ENCODE data around the gene BTBD19. TPM values are rescaled to one million over a fixed set of nuclear protein-coding genes. Genes with fewer than 3 reads are reported as not detected.
"Not testable (repeated sequence)": the region's sequence is repeated elsewhere in the genome, so short reads cannot be mapped to it uniquely, and the experiment has no call there.

BTBD19 gene, protein sequence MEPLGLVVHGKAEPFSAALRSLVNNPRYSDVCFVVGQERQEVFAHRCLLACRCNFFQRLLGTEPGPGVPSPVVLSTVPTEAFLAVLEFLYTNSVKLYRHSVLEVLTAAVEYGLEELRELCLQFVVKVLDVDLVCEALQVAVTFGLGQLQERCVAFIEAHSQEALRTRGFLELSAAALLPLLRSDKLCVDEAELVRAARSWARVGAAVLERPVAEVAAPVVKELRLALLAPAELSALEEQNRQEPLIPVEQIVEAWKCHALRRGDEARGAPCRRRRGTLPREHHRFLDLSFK
- 39.1 and 51.2 TPM in 2 replicates for total RNA-seq
- long read RNA-seq, partial matches to known transcripts = 2 of 5 reads
- long read RNA-seq, other reads (novel, unspliced or antisense) = 3 of 5 reads

DNA sequence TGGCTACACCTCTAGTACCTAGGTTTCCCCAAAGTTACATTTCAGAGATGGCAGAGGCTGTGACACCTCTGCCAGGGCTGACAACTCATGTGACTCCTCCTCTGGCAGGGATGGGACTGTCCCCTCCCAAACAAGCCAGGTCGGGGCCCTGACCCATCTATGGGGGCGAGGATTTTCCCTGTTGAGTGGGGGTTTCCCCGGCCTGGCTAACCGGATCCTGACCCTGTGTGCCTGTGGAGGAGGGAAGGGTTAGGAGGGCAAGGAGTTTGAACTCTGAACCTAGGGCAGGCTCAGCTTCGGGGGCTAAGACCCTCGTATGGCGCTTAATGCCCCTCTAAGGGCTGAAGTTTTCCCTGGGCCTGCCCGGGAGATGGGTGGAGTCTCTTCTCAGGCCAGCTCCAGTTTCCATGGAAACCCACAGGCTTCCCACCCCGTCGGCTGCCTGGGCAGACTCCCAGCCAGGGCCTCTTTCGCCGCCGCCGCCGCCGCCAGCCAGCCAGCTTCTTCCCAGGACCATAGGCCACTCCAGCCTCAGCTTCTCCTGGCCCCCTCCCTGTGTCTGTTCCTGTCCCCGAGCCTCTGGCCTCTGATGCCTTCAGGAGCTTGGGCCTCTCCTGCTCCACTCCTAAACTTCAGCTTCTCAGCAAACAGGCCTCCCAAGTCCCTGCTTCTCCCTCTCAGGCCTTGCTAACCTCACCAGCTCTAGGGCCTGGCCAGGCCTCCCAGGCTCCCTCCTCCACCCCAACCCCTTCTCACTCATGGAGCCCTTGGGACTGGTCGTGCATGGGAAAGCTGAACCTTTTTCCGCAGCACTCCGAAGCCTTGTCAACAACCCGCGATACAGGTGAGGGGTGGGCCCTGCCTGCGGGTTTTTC, at the start of gene BTBD19:
Gene BTBD19 (plus strand): TSS at position 461 of the 875 bp plus-strand sequence. CDS start 298 bp downstream, at position 759.
- Mint-ChIP-seq H3K9me3 (ENCODE audit: unreplicated experiment) (no peaks in the 10 kb centered on the region), H3K4me1 (ENCODE audit: unreplicated experiment) (peaks cover 70% of the 10 kb centered on the region), H3K4me3 (ENCODE audit: unreplicated experiment) (peak within 1 kb of the TSS; percentile 71), H3K36me3 (ENCODE audit: unreplicated experiment) (peaks cover 10% of the 10 kb centered on the region), H3K27me3 (ENCODE audit: unreplicated experiment) (no peaks in the 10 kb centered on the region), H3K27ac (ENCODE audit: unreplicated experiment) (peak within 1 kb of the TSS; percentile 100)
- TF ChIP-seq, protein P1, sequence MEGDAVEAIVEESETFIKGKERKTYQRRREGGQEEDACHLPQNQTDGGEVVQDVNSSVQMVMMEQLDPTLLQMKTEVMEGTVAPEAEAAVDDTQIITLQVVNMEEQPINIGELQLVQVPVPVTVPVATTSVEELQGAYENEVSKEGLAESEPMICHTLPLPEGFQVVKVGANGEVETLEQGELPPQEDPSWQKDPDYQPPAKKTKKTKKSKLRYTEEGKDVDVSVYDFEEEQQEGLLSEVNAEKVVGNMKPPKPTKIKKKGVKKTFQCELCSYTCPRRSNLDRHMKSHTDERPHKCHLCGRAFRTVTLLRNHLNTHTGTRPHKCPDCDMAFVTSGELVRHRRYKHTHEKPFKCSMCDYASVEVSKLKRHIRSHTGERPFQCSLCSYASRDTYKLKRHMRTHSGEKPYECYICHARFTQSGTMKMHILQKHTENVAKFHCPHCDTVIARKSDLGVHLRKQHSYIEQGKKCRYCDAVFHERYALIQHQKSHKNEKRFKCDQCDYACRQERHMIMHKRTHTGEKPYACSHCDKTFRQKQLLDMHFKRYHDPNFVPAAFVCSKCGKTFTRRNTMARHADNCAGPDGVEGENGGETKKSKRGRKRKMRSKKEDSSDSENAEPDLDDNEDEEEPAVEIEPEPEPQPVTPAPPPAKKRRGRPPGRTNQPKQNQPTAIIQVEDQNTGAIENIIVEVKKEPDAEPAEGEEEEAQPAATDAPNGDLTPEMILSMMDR (IDR thresholded peaks at IDR 0.05) = no peak
- peak; percentile 97 for DNase-seq (ENCODE audit: extremely low spot score, unreplicated experiment)

DNA sequence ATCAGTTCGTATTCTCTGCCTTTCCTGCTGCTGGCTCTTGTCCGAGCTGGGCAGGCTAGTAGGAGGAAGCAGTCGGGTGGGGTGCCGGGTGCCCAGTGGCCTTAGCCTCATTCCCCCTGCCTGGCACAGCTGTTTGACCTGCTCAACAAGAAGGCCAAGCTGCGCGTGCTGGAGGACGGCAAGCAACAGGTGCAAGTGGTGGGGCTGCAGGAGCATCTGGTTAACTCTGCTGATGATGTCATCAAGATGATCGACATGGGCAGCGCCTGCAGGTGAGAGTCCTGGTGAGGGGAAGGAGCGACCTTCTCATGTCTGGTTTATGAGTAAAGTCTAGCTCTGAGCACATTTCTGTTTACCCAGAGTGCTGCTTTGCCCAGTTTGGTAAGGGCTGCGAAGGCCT, 49.2 kb upstream of the BTBD19 start:
- Mint-ChIP-seq H3K36me3 (ENCODE audit: unreplicated experiment) (no peaks in the 10 kb centered on the region), H3K27ac (ENCODE audit: unreplicated experiment) (no peak overlapping the region), H3K27me3 (ENCODE audit: unreplicated experiment) (no peaks in the 10 kb centered on the region), H3K9me3 (ENCODE audit: unreplicated experiment) (no peaks in the 10 kb centered on the region), H3K4me1 (ENCODE audit: unreplicated experiment) (no peaks in the 10 kb centered on the region), H3K4me3 (ENCODE audit: unreplicated experiment) (no peak overlapping the region)
- TF ChIP-seq, protein P1 (IDR thresholded peaks at IDR 0.05) = no peak
- DNase-seq (ENCODE audit: extremely low spot score, unreplicated experiment) = no peak

DNA sequence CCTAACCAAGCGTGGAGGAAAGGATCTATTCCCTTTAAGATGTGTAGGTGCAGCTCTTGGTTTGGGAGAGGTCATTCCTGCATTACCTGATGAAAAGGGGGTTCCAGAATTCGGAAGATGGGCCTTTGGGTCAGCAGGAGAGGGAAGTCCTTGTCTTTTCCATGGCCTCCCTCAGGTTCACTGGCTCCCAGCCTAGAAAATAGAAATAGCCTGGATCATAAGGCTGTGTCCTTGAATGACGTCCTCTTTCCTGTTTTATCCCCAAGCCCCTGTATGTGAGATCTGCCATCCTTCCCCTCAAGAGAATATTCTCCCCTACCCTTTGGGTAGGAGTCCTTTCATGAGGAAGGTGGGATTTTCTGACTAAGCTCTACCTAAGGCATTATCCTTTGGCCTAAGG, 47.4 kb upstream of the BTBD19 start:
- TF ChIP-seq, protein P1 (IDR thresholded peaks at IDR 0.05) = no peak
- Mint-ChIP-seq H3K27me3 (ENCODE audit: unreplicated experiment) (no peaks in the 10 kb centered on the region), H3K9me3 (ENCODE audit: unreplicated experiment) (no peaks in the 10 kb centered on the region), H3K27ac (ENCODE audit: unreplicated experiment) (no peak overlapping the region), H3K4me3 (ENCODE audit: unreplicated experiment) (no peak overlapping the region), H3K4me1 (ENCODE audit: unreplicated experiment) (no peaks in the 10 kb centered on the region), H3K36me3 (ENCODE audit: unreplicated experiment) (no peaks in the 10 kb centered on the region)
- DNase-seq (ENCODE audit: extremely low spot score, unreplicated experiment) = no peak

DNA sequence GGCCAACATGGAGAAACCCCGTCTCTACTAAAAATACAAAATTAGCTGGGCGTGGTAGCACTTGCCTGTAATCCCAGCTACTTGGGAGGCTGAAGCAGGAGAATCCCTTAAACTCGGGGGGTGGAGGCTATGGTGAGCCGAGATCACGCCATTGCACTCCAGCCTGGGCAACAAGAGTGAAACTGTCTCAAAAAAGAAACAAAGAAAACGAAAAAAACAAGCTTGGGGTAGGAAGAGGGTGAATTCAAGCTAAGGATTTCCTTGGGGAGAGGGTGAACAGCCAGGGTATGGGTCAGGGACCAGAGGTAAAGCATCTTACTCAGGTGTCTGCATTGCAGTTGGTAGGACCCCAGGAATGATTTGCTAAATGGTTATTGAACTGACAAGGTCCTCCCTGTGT, 41.9 kb upstream of the BTBD19 start:
- H3K4me3 Mint-ChIP-seq (ENCODE audit: unreplicated experiment); H3K36me3 Mint-ChIP-seq (ENCODE audit: unreplicated experiment); H3K27ac Mint-ChIP-seq (ENCODE audit: unreplicated experiment); DNase-seq (ENCODE audit: extremely low spot score, unreplicated experiment); H3K9me3 Mint-ChIP-seq (ENCODE audit: unreplicated experiment); H3K27me3 Mint-ChIP-seq (ENCODE audit: unreplicated experiment); H3K4me1 Mint-ChIP-seq (ENCODE audit: unreplicated experiment): not testable (repeated sequence)

DNA sequence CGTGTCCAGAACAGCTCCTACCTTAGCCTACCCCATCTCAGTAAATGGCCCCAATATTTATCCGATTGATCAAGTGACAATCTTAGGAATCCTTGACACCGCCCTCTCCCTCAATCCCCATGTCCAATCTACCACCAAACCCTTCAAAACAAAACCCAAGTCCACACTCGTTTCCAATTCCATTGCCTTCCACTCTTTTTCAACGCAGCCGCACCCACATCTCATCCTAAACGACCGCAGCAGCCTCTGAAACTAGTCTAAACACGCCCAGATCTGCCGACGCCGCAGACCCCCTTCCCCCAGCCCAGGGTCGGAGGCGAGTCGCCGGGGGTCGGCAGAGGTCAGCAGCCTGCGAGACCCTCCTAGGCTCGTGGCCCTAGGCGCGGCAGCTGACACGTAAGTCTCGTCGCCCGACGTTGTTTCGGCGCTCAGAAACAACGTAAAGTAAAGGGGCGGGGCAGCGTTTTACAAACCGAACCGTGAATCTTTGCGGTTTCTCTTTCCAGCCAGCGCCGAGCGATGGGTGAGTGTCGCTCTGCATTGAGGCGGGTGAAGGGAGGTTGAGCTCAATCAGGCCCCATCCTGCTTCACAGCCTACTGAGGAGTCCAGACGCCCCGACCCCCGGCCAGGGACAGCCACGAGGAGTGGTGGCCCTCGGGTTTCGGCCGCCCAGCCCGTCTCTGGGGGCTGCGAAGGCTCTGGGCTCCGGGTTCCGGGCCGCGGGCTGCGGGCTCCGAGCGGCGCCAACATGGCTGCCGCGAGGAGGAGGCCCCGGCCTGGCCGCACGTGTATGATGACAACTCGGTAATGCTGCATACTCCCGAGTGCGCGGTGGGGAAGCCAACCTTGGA, 33.0 kb upstream of the BTBD19 start, which contains the start of gene RPS8:
Gene RPS8 (plus strand): TSS at position 463 of the 852 bp plus-strand sequence. CDS start 57 bp downstream, at position 520.
- H3K27me3 Mint-ChIP-seq (ENCODE audit: unreplicated experiment) = no peaks in the 10 kb centered on the region
- H3K9me3 Mint-ChIP-seq (ENCODE audit: unreplicated experiment) = no peaks in the 10 kb centered on the region
- peaks cover 27% of the 10 kb centered on the region for H3K36me3 Mint-ChIP-seq (ENCODE audit: unreplicated experiment)
- peak within 1 kb of the TSS; percentile 98 for H3K27ac Mint-ChIP-seq (ENCODE audit: unreplicated experiment)
- H3K4me1 Mint-ChIP-seq (ENCODE audit: unreplicated experiment) = peaks cover 29% of the 10 kb centered on the region
- peak; percentile 94 for DNase-seq (ENCODE audit: extremely low spot score, unreplicated experiment)
- TF ChIP-seq, protein P1 (IDR thresholded peaks at IDR 0.05) = no peak
- peak within 1 kb of the TSS; percentile 93 for H3K4me3 Mint-ChIP-seq (ENCODE audit: unreplicated experiment)
